Measurements from ENCODE around the gene PSMD13. TPM values are rescaled to one million over a fixed set of nuclear protein-coding genes. Genes with fewer than 3 reads are reported as not detected.

Gene PSMD13
- total RNA-seq, 1 donor from 2014 or later: 71.9 TPM

DNA sequence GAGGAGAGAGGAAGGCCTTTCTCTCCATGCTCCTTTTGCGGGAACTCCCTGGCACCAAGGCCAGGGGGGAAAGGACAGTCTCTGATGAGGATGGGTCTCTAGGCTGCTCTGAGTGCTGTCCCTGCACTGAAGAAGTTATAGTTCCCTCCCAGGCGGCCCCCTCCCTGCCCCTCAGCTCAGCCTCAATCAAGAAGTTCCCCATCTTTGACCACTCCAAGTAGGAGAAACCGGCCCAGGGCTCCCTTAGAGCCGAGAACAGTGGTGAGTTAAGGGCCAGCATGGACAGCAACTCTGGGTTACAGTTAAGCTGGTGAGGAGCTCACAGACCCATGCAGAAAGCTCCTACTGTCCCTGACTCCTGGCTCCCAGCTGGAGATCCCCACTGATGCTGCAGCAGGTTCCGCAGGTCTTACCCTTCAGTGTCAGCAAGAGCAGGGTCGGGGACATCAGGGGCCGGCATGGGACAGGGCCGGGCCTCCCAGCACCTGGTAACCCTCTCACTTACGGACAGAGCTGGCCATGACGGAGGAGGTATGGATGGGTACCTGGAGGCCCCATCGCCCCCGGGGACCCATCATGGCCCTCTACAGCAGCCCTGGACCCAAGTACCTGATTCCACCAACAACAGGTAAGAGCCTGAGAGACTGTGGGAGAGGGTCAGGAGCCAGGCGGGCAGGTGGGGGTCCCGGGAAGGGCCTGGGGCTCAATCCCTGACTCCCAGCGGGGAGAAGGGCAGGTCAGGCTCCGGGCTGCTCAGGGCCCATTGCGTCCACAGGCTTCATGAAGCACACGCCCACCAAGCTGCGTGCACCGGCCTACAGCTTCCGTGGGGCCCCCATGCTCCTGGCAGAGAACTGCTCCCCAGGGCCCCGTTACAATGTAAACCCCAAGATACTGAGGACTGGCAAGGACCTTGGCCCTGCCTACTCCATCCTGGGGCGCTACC is 39.7 kb upstream of the PSMD13 start:
- DNase-seq (ENCODE audit: extremely low spot score in 2 of 2): peak in 1 of 2 donors; percentile 82

DNA sequence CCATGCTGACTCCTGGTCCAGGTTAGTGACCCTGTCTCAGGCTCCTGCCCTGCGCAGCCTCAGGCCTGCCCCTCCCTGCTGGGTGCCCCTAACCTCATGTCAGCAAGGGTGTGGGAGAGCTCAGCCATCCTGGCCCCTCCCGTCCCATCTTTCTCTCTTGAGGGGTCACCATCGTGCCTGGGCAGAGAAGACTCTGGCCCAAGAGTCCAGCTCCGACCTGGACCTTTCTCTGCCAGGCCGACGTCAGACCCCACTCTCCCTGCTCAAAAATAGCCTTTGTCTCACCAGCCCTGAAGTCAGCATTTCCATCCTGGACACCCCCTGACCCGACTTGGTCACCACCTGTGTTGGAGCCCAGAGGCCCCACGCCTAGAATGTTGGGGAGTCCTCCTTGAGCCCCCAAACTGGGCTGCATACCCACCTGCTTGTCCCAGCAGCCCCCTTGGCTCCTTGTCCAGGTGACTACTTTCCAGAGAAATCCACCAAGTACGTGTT is 39.0 kb upstream of the PSMD13 start:
- H3K36me3 ChIP-seq: peaks cover 0 to 10% of the 10 kb centered on the region in 2 donors
- H3K27me3 ChIP-seq: no peaks in the 10 kb centered on the region
- no peak overlapping the region for H3K27ac ChIP-seq
- DNase-seq (ENCODE audit: extremely low spot score in 2 of 2): peak in 1 of 2 donors; percentile 79
- no peaks in the 10 kb centered on the region for H3K4me1 ChIP-seq
- TF ChIP-seq POLR2AphosphoS5 (IDR thresholded peaks at IDR 0.05; ENCODE audit: insufficient read depth in 1 of 2, low read depth in 1 of 2): no peak
- TF ChIP-seq POLR2A (IDR thresholded peaks at IDR 0.05): no peak
- TF ChIP-seq, protein P1, sequence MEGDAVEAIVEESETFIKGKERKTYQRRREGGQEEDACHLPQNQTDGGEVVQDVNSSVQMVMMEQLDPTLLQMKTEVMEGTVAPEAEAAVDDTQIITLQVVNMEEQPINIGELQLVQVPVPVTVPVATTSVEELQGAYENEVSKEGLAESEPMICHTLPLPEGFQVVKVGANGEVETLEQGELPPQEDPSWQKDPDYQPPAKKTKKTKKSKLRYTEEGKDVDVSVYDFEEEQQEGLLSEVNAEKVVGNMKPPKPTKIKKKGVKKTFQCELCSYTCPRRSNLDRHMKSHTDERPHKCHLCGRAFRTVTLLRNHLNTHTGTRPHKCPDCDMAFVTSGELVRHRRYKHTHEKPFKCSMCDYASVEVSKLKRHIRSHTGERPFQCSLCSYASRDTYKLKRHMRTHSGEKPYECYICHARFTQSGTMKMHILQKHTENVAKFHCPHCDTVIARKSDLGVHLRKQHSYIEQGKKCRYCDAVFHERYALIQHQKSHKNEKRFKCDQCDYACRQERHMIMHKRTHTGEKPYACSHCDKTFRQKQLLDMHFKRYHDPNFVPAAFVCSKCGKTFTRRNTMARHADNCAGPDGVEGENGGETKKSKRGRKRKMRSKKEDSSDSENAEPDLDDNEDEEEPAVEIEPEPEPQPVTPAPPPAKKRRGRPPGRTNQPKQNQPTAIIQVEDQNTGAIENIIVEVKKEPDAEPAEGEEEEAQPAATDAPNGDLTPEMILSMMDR (IDR thresholded peaks at IDR 0.05): no peak
- intact Hi-C loops (cut with DNase I): no loop called here
- H3K9me3 ChIP-seq: no peaks in the 10 kb centered on the region
- no peak overlapping the region for H3K4me3 ChIP-seq

More for the DNA sequence above, 39.7 kb upstream of the PSMD13 start:
- Histone ChIP-seq H3K9me3 (no peaks in the 10 kb centered on the region), H3K4me3 (no peak overlapping the region), H3K4me1 (no peaks in the 10 kb centered on the region), H3K36me3 (peaks cover 0 to 10% of the 10 kb centered on the region in 2 donors), H3K27me3 (no peaks in the 10 kb centered on the region), H3K27ac (no peak overlapping the region)
- no peak for TF ChIP-seq POLR2AphosphoS5 (IDR thresholded peaks at IDR 0.05; ENCODE audit: insufficient read depth in 1 of 2, low read depth in 1 of 2)
- TF ChIP-seq POLR2A (IDR thresholded peaks at IDR 0.05): no peak
- TF ChIP-seq, protein P1 (IDR thresholded peaks at IDR 0.05): no peak
- intact Hi-C loops (cut with DNase I): no loop called here

DNA sequence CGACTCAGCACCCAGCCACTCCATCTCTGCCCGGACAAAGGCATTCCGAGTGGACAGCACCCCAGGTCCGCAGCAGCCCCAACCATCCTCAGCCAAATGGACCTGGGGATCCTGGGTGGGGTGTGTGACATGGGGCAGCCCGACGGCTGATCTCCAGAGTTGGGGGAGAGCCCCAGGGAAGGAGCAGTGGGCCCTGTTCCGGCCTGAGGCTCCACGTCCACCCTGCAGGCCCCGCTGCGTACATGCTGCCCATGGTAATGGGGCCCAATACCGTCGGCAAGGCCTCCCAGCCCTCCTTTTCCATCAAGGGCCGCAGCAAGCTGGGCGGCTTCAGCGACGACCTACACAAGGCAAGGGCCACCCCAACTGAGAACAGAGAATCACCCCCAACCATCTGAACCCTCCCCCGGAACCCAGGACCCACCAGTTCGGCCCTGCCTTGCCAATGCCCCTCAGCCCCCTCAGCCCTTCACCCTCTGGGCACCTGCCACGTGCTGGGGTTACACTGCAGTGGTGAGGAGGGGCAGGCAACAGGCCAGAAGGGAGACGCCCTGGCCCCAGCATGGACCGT is 38.5 kb upstream of the PSMD13 start:
- Histone ChIP-seq H3K27me3 (no peaks in the 10 kb centered on the region), H3K9me3 (no peaks in the 10 kb centered on the region), H3K4me3 (no peak overlapping the region), H3K36me3 (peaks cover 0 to 10% of the 10 kb centered on the region in 2 donors), H3K4me1 (peaks cover 1% of the 10 kb centered on the region), H3K27ac (no peak overlapping the region)
- peak in 1 of 2 donors; percentile 64 for DNase-seq (ENCODE audit: extremely low spot score in 2 of 2)
- TF ChIP-seq POLR2AphosphoS5 (IDR thresholded peaks at IDR 0.05; ENCODE audit: insufficient read depth in 1 of 2, low read depth in 1 of 2) (no peak), POLR2A (IDR thresholded peaks at IDR 0.05) (no peak)
- TF ChIP-seq, protein P1 (IDR thresholded peaks at IDR 0.05): no peak
- intact Hi-C loops (cut with DNase I): no loop called here

DNA sequence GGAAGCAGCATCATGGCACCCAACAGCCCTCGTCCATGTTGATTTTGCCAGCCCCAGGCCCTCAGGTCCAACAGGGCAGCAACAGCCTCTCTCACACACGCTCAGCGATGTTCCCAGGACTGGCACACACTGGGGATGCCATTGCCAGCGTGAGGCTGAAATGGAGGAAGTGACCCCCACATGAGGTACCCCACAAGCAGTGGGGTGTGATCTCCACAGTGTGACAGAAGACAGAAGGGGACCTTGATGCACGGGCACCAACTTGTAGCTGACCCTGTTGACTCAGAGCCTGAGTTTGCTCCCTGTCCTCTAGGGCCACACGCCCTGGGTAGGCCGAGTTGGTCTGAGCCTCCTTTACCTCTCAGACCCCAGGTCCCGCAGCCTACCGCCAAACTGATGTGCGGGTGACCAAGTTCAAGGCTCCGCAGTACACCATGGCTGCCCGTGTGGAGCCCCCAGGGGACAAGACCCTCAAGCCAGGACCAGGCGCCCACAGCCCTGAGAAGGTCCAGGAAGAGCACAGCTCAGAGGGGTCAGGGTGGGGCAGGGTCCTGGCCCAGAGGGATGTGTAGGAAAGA is 37.7 kb upstream of the PSMD13 start:
- no peak for TF ChIP-seq POLR2AphosphoS5 (IDR thresholded peaks at IDR 0.05; ENCODE audit: insufficient read depth in 1 of 2, low read depth in 1 of 2)
- TF ChIP-seq, protein P1 (IDR thresholded peaks at IDR 0.05): no peak
- peaks cover 0 to 15% of the 10 kb centered on the region in 2 donors for H3K36me3 ChIP-seq
- H3K9me3 ChIP-seq: no peaks in the 10 kb centered on the region
- no peak overlapping the region for H3K4me3 ChIP-seq
- peak in 1 of 2 donors; percentile 67 for DNase-seq (ENCODE audit: extremely low spot score in 2 of 2)
- no peak overlapping the region for H3K27ac ChIP-seq
- peaks cover 9% of the 10 kb centered on the region for H3K4me1 ChIP-seq
- no peaks in the 10 kb centered on the region for H3K27me3 ChIP-seq
- intact Hi-C loops (cut with DNase I): no loop called here

All from vagina (tissue), 2 donors.